ENCODE measurements around the gene GBGT1. TPM values are rescaled to one million over a fixed set of nuclear protein-coding genes. Genes with fewer than 3 reads are reported as not detected.

GBGT1 gene
- total RNA-seq, 1 donor from 2014 or later, result 8.1 TPM

GRCh38 chr9:133113163-133113948 is 50.4 kb downstream of the GBGT1 start:
- peaks cover 4% of the 10 kb centered on the region for H3K36me3 Mint-ChIP-seq (ENCODE audit: low read depth)
- no peaks in the 10 kb centered on the region for H3K27me3 Mint-ChIP-seq (ENCODE audit: low read depth)
- H3K27ac Mint-ChIP-seq (ENCODE audit: unreplicated experiment), result peak overlapping the region; percentile 22
- peak; percentile 71 for DNase-seq (ENCODE audit: low spot score)
- TF ChIP-seq, protein P1, sequence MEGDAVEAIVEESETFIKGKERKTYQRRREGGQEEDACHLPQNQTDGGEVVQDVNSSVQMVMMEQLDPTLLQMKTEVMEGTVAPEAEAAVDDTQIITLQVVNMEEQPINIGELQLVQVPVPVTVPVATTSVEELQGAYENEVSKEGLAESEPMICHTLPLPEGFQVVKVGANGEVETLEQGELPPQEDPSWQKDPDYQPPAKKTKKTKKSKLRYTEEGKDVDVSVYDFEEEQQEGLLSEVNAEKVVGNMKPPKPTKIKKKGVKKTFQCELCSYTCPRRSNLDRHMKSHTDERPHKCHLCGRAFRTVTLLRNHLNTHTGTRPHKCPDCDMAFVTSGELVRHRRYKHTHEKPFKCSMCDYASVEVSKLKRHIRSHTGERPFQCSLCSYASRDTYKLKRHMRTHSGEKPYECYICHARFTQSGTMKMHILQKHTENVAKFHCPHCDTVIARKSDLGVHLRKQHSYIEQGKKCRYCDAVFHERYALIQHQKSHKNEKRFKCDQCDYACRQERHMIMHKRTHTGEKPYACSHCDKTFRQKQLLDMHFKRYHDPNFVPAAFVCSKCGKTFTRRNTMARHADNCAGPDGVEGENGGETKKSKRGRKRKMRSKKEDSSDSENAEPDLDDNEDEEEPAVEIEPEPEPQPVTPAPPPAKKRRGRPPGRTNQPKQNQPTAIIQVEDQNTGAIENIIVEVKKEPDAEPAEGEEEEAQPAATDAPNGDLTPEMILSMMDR (IDR thresholded peaks at IDR 0.05), result no peak
- peaks cover 19% of the 10 kb centered on the region for H3K4me1 Mint-ChIP-seq (ENCODE audit: low read depth)
- no peak overlapping the region for H3K4me3 Mint-ChIP-seq (ENCODE audit: unreplicated experiment)
- no peaks in the 10 kb centered on the region for H3K9me3 Mint-ChIP-seq (ENCODE audit: low read depth)

DNA sequence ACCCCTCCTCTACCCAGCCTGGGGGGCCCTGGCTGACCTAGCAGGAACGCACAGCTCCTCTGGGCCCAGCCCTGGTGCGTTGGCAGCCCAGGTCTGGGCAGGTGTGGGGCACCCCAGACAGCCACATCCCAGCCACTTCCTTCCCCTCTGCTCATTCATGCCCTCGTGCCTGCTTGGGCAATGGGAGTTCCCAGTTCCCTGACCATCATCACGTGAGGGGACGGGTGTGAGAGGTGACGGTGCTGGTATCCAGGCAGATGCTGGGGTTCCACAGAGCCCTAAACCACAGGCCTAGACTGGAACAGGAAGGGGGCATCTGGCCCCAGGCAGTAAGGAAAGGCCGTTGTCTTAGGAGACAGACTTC is 51.1 kb downstream of the GBGT1 start:
- peaks cover 19% of the 10 kb centered on the region for H3K4me1 Mint-ChIP-seq (ENCODE audit: low read depth)
- DNase-seq (ENCODE audit: low spot score), result peak; percentile 75
- peaks cover 7% of the 10 kb centered on the region for H3K36me3 Mint-ChIP-seq (ENCODE audit: low read depth)
- no peak overlapping the region for H3K4me3 Mint-ChIP-seq (ENCODE audit: unreplicated experiment)
- no peaks in the 10 kb centered on the region for H3K27me3 Mint-ChIP-seq (ENCODE audit: low read depth)
- H3K9me3 Mint-ChIP-seq (ENCODE audit: low read depth), result no peaks in the 10 kb centered on the region
- no peak overlapping the region for H3K27ac Mint-ChIP-seq (ENCODE audit: unreplicated experiment)
- TF ChIP-seq, protein P1 (IDR thresholded peaks at IDR 0.05), result no peak

DNA sequence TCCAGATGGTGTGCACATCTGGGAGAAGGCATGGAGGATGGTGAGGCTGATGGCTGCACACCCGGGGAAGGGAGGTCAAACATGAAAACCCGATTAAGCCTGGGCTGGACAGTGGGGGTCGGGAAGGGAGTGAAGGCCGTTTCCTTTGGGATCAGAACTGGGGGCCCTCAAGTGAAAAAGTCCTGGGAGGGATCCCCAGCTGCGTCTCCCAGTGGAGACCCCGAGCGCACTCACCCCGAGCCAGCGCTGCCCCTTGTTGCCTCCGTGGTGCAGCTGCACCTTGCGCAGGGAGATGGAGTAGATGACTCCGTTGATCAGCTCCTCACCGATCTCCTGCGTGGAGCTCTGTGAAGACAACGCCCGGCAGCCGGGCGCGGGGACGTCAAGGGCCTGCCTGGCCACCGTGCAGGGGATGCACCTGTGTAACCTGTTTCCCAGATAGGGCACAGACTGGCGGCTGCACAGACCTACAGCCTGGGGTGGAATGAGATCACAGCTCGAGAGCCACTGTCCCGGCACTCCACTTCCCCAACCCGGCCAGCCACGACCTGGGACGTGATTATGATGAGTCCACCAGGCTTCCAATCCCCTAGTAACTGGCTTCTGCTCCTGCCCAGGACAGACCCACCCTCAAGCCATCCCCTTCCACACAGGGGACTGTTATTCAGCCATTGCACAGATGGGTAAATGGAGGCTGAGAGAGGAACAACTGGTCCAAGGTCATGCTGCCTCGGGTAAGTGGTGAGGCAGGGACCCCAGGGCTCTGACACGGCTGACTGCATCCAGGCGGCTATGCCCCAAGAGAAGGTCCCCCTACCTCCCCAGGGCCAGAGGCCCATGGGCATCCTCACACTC is 51.7 kb downstream of the GBGT1 start:
- H3K9me3 Mint-ChIP-seq (ENCODE audit: low read depth), result no peaks in the 10 kb centered on the region
- no peaks in the 10 kb centered on the region for H3K27me3 Mint-ChIP-seq (ENCODE audit: low read depth)
- peaks cover 7% of the 10 kb centered on the region for H3K36me3 Mint-ChIP-seq (ENCODE audit: low read depth)
- DNase-seq (ENCODE audit: low spot score), result peak; percentile 84
- H3K4me3 Mint-ChIP-seq (ENCODE audit: unreplicated experiment), result no peak overlapping the region
- TF ChIP-seq, protein P1 (IDR thresholded peaks at IDR 0.05), result no peak
- peaks cover 19% of the 10 kb centered on the region for H3K4me1 Mint-ChIP-seq (ENCODE audit: low read depth)
- no peak overlapping the region for H3K27ac Mint-ChIP-seq (ENCODE audit: unreplicated experiment)

GRCh38 chr9:133109931-133110650 is 53.6 kb downstream of the GBGT1 start:
- Mint-ChIP-seq H3K27me3 (ENCODE audit: low read depth) (no peaks in the 10 kb centered on the region), H3K9me3 (ENCODE audit: low read depth) (no peaks in the 10 kb centered on the region), H3K4me1 (ENCODE audit: low read depth) (peaks cover 18% of the 10 kb centered on the region), H3K4me3 (ENCODE audit: unreplicated experiment) (no peak overlapping the region), H3K27ac (ENCODE audit: unreplicated experiment) (no peak overlapping the region), H3K36me3 (ENCODE audit: low read depth) (peaks cover 12% of the 10 kb centered on the region)
- TF ChIP-seq, protein P1 (IDR thresholded peaks at IDR 0.05), result no peak
- peak; percentile 59 for DNase-seq (ENCODE audit: low spot score)

All from chondrocyte (in vitro differentiated cells).